A549 (cell line): Measurements from ENCODE around the gene OLFM1.

Experiments
- POLR2A ChIP-seq: IDR thresholded peaks from 2 replicates; pipeline ENCODE4 v1.6.1; 2012; ENCODE audit warnings: mild to moderate bottlenecking, low read length
- TF ChIP-seq, protein P1 (sequence below): fragments of >200 bp; sonication (Bioruptor Twin); formaldehyde crosslinking; IDR thresholded peaks from 3 replicates; pipeline ENCODE4 v1.5.1; 2016

- TF ChIP-seq, protein P1, sequence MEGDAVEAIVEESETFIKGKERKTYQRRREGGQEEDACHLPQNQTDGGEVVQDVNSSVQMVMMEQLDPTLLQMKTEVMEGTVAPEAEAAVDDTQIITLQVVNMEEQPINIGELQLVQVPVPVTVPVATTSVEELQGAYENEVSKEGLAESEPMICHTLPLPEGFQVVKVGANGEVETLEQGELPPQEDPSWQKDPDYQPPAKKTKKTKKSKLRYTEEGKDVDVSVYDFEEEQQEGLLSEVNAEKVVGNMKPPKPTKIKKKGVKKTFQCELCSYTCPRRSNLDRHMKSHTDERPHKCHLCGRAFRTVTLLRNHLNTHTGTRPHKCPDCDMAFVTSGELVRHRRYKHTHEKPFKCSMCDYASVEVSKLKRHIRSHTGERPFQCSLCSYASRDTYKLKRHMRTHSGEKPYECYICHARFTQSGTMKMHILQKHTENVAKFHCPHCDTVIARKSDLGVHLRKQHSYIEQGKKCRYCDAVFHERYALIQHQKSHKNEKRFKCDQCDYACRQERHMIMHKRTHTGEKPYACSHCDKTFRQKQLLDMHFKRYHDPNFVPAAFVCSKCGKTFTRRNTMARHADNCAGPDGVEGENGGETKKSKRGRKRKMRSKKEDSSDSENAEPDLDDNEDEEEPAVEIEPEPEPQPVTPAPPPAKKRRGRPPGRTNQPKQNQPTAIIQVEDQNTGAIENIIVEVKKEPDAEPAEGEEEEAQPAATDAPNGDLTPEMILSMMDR, result no peak
- no peak for TF ChIP-seq POLR2A
Observed at GRCh38 chr9:135129137-135129695, 41.7 kb downstream of the OLFM1 start.
